Osteocyte (in vitro differentiated cells): ENCODE data around the gene TSPAN3. TPM values are rescaled to one million over a fixed set of nuclear protein-coding genes. Genes with fewer than 3 reads are reported as not detected.

ENCODE experiments used
- DNase-seq: peaks from one replicate; pipeline ENCODE4 v3.0.0; 2021; ENCODE audit warnings: mixed read lengths; ENCODE audit not compliant: unreplicated experiment; ENCODE audit errors: extremely low spot score
- H3K27ac Mint-ChIP-seq: one replicate; pipeline ENCODE4 v1.8.0; 2021; ENCODE audit warnings: mild to moderate bottlenecking, mixed read lengths; ENCODE audit not compliant: unreplicated experiment
- H3K27me3 Mint-ChIP-seq: one replicate; pipeline ENCODE4 v1.8.0; 2021; ENCODE audit warnings: mixed read lengths; ENCODE audit not compliant: unreplicated experiment
- H3K36me3 Mint-ChIP-seq: one replicate; pipeline ENCODE4 v1.8.0; 2021; ENCODE audit warnings: mixed read lengths; ENCODE audit not compliant: unreplicated experiment
- H3K4me1 Mint-ChIP-seq: one replicate; pipeline ENCODE4 v1.8.0; 2021; ENCODE audit warnings: mixed read lengths; ENCODE audit not compliant: unreplicated experiment
- H3K4me3 Mint-ChIP-seq: one replicate; pipeline ENCODE4 v1.8.0; 2021; ENCODE audit warnings: mild to moderate bottlenecking, moderate library complexity, mixed read lengths; ENCODE audit not compliant: unreplicated experiment
- H3K9me3 Mint-ChIP-seq: one replicate; pipeline ENCODE4 v1.8.0; 2021; ENCODE audit warnings: mixed read lengths; ENCODE audit not compliant: unreplicated experiment
- total RNA-seq: library from RNA; stranded (reverse); gene quantifications from 2 replicates; pipeline ENCODE4 v1.2.1, GENCODE V29; 2021
- TF ChIP-seq, protein P1 (sequence below): fragments of 200-600 bp; sonication (generic); IDR thresholded peaks from 2 replicates; pipeline ENCODE4 v1.5.0; 2021; ENCODE audit warnings: antibody characterized with exemption, mild to moderate bottlenecking, moderate library complexity

The TSPAN3 gene
- total RNA-seq, 1 donor from 2014 or later = 296 TPM

- H3K4me3 Mint-ChIP-seq = no peak overlapping the region
- peaks cover 21% of the 10 kb centered on the region for H3K27me3 Mint-ChIP-seq
- H3K27ac Mint-ChIP-seq = no peak overlapping the region
- TF ChIP-seq, protein P1, sequence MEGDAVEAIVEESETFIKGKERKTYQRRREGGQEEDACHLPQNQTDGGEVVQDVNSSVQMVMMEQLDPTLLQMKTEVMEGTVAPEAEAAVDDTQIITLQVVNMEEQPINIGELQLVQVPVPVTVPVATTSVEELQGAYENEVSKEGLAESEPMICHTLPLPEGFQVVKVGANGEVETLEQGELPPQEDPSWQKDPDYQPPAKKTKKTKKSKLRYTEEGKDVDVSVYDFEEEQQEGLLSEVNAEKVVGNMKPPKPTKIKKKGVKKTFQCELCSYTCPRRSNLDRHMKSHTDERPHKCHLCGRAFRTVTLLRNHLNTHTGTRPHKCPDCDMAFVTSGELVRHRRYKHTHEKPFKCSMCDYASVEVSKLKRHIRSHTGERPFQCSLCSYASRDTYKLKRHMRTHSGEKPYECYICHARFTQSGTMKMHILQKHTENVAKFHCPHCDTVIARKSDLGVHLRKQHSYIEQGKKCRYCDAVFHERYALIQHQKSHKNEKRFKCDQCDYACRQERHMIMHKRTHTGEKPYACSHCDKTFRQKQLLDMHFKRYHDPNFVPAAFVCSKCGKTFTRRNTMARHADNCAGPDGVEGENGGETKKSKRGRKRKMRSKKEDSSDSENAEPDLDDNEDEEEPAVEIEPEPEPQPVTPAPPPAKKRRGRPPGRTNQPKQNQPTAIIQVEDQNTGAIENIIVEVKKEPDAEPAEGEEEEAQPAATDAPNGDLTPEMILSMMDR = no peak
- H3K9me3 Mint-ChIP-seq = no peaks in the 10 kb centered on the region
- no peaks in the 10 kb centered on the region for H3K4me1 Mint-ChIP-seq
- H3K36me3 Mint-ChIP-seq = no peaks in the 10 kb centered on the region
- no peak for DNase-seq
Observed at GRCh38 chr15:77010312-77010686, 60.6 kb downstream of the TSPAN3 start.

DNA sequence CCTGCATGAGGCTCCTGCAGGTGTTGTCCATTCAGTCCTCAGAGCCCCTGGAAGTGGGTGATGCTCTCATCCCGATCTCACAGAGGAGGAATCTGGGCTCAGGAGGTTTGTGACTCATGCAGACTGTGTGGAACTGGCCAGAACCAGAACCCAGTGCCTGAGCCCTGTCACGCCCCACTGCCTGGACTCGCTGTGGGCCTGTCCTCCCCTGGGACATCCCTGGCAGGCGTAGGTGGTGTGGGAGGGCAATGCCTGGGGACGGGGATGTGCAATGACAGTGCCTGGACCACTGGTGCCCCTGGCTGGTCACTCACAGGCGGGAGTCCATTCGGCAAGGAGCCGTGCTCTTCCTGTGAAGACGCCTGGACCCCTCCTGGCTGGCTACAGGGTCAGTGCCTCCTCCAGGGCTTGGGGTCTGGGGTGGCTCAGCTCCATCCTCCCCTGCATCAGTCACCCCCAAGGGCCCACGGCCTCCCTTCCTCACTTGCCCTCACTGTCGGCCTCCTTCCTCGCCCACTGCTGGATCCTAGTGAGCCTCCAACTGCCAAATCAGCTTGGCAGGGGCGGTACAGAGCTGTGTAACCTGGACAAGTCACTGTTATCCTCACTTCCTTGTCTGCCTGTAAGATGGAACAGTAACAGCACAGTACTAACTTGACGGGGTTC, 61.1 kb downstream of the TSPAN3 start:
- Mint-ChIP-seq H3K4me1 (no peaks in the 10 kb centered on the region), H3K27me3 (peaks cover 21% of the 10 kb centered on the region), H3K27ac (no peak overlapping the region), H3K36me3 (no peaks in the 10 kb centered on the region), H3K9me3 (no peaks in the 10 kb centered on the region), H3K4me3 (no peak overlapping the region)
- DNase-seq = no peak
- TF ChIP-seq, protein P1 = no peak

GRCh38 chr15:77009176-77009575, 61.7 kb downstream of the TSPAN3 start:
- TF ChIP-seq, protein P1 = no peak
- Mint-ChIP-seq H3K4me1 (no peaks in the 10 kb centered on the region), H3K4me3 (no peak overlapping the region), H3K9me3 (no peaks in the 10 kb centered on the region), H3K36me3 (peaks cover 2% of the 10 kb centered on the region), H3K27ac (no peak overlapping the region), H3K27me3 (peaks cover 25% of the 10 kb centered on the region)
- DNase-seq = no peak

GRCh38 chr15:77004189-77004588, 66.7 kb downstream of the TSPAN3 start:
- Mint-ChIP-seq H3K9me3 (no peaks in the 10 kb centered on the region), H3K27me3 (peaks cover 31% of the 10 kb centered on the region), H3K27ac (no peak overlapping the region), H3K36me3 (peaks cover 3% of the 10 kb centered on the region), H3K4me3 (no peak overlapping the region), H3K4me1 (no peaks in the 10 kb centered on the region)
- TF ChIP-seq, protein P1 = no peak
- DNase-seq = no peak

DNA sequence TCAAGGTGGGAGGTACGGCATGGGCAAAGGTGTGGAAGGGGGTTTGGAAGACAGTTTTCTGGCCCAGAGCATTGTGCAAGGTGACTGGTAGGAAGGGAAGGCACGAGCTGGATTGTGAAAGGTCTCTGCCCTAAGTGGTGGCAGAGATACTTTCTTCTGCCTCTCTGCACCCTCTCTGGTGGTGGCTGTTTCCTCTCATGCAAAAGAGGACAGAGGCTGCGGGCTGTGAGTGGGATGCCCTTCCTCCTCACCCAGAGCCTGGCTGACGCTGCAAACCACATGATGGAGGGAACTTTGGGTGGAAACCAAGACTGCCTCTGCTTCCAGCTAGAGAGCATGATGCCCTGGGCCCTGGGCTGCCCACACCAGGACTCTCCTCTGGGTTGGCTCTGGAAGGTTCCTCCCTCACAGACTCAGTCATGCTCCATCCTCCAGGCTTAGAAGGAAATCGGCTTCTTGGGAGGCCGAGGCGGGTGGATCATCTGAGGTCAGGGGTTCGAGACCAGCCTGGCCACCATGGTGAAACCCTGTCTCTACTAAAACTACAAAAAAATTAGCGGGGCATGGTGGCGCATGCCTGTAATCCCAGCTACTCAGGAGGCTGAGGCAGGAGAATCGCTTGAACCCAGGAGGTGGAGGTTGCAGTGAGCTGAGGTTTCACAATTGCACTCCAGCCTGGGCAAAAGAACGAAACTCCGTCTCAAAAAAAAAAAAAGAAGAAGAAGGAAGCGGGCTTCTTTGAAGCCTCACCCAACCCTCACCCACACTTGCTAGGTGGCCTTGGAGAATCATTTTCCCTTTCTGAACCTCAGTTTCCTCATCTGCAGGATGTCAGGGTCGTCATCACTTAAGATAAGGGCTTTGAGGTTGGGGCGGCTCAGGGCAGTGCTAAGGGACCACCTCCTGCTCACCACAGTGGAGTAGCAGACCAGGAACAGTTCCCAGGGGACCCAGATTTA, 67.7 kb downstream of the TSPAN3 start:
- TF ChIP-seq, protein P1 = no peak
- Mint-ChIP-seq H3K27me3 (peaks cover 29% of the 10 kb centered on the region), H3K4me1 (no peaks in the 10 kb centered on the region), H3K27ac (no peak overlapping the region), H3K36me3 (peaks cover 3% of the 10 kb centered on the region), H3K4me3 (no peak overlapping the region), H3K9me3 (no peaks in the 10 kb centered on the region)
- DNase-seq = no peak
